Ascending aorta (tissue), 2 donors: ENCODE results near the gene FANCI. TPM values are rescaled to one million over a fixed set of nuclear protein-coding genes. Genes with fewer than 3 reads are reported as not detected.
"Not testable (repeated sequence)": the region's sequence is repeated elsewhere in the genome, so short reads cannot be mapped to it uniquely, and the experiment has no call there.

Experiments
- DNase-seq, 2 donors: peaks; one replicate each; pipeline ENCODE4 v3.0.0-alpha.2; 2019; ENCODE audit warnings: low spot score in 2 of 2
- H3K27ac ChIP-seq, 2 donors: fragments of 200-600 bp; sonication (generic); one replicate each; pipeline ENCODE4 v1.5.1; 2016 to 2017; ENCODE audit warnings: mild to moderate bottlenecking in 1 of 2
- H3K27me3 ChIP-seq: fragments of 200-600 bp; sonication (generic); one replicate; pipeline ENCODE4 v1.5.1; 2017
- H3K36me3 ChIP-seq, 2 donors: fragments of 200-600 bp; sonication (generic); one replicate each; pipeline ENCODE4 v1.5.1; 2016
- H3K4me1 ChIP-seq, 2 donors: fragments of 200-600 bp; sonication (generic); one replicate each; pipeline ENCODE4 v1.5.1; 2016 to 2017; ENCODE audit warnings: mild to moderate bottlenecking in 1 of 2
- H3K4me3 ChIP-seq, 2 donors: fragments of 200-600 bp; sonication (generic); one replicate each; pipeline ENCODE4 v1.5.1; 2016 to 2017; ENCODE audit warnings: mild to moderate bottlenecking in 1 of 2
- H3K9me3 ChIP-seq, 2 donors: fragments of 200-600 bp; sonication (generic); one replicate each; pipeline ENCODE4 v1.5.1; 2016
- intact Hi-C: fragments of 100-400 bp; cut with DNase I; formaldehyde crosslinking; loops from one replicate; pipeline ENCODE4 v1.15.1; 2023
- total RNA-seq: library from RNA; depleted of rRNA; stranded (reverse); fragments of >200 nt; gene quantifications from one replicate; pipeline ENCODE4 v1.1.0, GENCODE V29; 2016
- TF ChIP-seq, protein P1 (sequence below), 3 experiments: fragments of 200-600 bp in 2 of 3; fragments of 450-650 bp in 1 of 3; sonication (generic) in 2 of 3; IDR thresholded peaks; one replicate each; pipeline ENCODE4 v1.5.1; 2016 to 2019; ENCODE audit warnings: antibody characterized with exemption in 3 of 3, mild to moderate bottlenecking in 1 of 3, moderate library complexity in 1 of 3

FANCI gene
- total RNA-seq, 1 donor from 2014 or later, result not detected

DNA sequence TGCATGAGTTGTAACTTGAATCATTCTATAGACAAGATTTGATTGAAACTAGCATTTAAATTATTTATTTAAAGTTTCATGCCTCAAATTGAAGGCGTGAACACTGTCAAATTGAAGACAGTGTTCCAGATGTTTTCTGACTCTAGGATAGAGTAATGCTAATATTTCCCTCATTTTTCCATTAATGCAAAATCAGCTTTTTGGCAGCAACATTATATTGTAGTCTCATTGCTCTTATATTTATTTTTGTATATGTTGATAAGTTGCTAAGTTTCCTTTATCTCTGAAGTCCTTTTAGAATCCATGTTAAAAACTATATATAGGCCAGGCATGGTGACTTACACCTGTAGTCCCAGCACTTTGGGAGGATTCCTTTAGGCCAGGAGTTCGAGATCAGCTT lies 4.8 kb downstream of the FANCI start:
- DNase-seq, result no peak
- Histone ChIP-seq H3K36me3 (no peaks in the 10 kb centered on the region), H3K4me1 (peaks cover 5 to 7% of the 10 kb centered on the region in 2 donors), H3K9me3 (no peaks in the 10 kb centered on the region), H3K27me3 (no peaks in the 10 kb centered on the region), H3K4me3 (no peak overlapping the region), H3K27ac (no peak overlapping the region)
- intact Hi-C loops, result no loop called here
- TF ChIP-seq, protein P1, sequence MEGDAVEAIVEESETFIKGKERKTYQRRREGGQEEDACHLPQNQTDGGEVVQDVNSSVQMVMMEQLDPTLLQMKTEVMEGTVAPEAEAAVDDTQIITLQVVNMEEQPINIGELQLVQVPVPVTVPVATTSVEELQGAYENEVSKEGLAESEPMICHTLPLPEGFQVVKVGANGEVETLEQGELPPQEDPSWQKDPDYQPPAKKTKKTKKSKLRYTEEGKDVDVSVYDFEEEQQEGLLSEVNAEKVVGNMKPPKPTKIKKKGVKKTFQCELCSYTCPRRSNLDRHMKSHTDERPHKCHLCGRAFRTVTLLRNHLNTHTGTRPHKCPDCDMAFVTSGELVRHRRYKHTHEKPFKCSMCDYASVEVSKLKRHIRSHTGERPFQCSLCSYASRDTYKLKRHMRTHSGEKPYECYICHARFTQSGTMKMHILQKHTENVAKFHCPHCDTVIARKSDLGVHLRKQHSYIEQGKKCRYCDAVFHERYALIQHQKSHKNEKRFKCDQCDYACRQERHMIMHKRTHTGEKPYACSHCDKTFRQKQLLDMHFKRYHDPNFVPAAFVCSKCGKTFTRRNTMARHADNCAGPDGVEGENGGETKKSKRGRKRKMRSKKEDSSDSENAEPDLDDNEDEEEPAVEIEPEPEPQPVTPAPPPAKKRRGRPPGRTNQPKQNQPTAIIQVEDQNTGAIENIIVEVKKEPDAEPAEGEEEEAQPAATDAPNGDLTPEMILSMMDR (IDR thresholded peaks at IDR 0.05), result no peak

DNA sequence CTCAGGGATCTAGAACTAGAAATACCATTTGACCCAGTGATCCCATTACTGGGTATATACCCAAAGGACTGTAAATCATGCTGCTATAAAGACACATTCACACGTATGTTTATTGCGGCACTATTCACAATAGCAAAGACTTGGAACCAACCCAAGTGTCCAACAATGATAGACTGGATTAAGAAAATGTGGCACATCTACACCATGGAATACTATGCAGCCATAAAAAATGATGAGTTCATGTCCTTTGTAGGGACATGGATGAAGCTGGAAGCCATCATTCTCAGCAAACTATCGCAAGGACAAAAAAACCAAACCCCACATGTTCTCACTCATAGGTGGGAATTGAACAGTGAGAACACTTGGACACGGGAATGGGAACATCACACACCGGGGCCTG lies 6.4 kb downstream of the FANCI start:
- intact Hi-C loops, H3K9me3 ChIP-seq, H3K27ac ChIP-seq, DNase-seq, H3K4me3 ChIP-seq, H3K27me3 ChIP-seq, H3K36me3 ChIP-seq, H3K4me1 ChIP-seq: not testable (repeated sequence)

DNA sequence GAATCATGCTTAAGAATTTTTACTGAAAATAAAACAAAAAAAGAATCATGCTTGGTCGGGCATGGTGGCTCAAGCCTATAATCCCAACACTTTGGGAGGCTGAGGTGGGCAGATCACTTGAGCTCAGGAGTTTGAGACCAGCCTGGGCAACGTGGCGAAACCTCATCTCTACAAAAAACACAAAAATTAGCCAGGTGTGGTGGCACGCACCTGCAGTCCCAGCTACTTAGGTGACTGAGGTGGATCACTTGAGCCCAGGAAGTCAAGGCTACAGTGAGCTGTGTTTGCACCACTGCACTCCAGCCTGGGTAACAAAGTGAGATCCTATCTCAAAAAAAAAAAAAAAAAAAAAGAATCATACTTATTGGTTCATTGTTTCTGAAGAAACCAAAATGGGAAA lies 33.5 kb downstream of the FANCI start:
- H3K36me3 ChIP-seq, H3K4me1 ChIP-seq, DNase-seq, intact Hi-C loops, H3K27ac ChIP-seq, H3K4me3 ChIP-seq, H3K27me3 ChIP-seq, H3K9me3 ChIP-seq: not testable (repeated sequence)

DNA sequence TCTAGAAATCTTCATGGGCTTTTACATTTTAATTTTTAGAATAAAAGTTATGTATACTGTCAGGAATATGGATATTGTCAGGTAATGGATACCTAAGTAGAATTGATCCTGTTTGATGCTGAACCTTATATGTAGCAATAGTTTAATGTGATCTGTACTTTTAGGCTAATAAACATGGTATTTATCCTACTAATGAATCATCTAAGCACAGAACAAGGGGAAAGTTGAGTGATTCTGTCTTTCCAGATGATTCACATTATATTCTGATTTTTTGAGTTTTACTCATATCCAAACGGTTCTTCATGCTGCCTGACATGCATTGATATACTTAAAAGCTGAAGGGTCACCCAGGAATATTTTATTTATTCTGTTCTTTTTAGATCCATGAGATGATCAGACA lies 34.5 kb downstream of the FANCI start:
- H3K9me3 ChIP-seq, result no peaks in the 10 kb centered on the region
- H3K27me3 ChIP-seq, result no peaks in the 10 kb centered on the region
- H3K4me3 ChIP-seq, result no peak overlapping the region
- no peak overlapping the region for H3K27ac ChIP-seq
- no peaks in the 10 kb centered on the region for H3K4me1 ChIP-seq
- DNase-seq, result no peak
- TF ChIP-seq, protein P1 (IDR thresholded peaks at IDR 0.05), result no peak
- H3K36me3 ChIP-seq, result no peaks in the 10 kb centered on the region
- intact Hi-C loops, result no loop called here

DNA sequence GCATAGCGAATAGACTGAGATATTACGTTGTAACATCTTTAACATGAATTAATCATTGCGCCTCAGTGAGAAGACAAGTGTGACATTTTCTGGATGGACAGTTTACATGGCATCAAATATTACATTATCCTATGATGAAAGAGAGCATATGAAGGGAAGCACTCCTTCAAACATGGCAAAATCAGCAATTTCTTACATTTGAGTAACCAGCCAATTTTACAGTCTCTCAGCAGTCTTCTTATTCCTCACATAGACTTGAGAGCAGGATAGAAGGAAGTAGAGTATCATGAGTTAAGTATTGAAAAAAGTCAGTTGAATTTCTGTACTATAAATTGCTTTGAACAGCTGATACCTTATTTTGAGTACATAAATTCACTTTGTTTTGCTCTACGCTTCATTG lies 38.9 kb downstream of the FANCI start:
- TF ChIP-seq, protein P1 (IDR thresholded peaks at IDR 0.05), result no peak
- no peak overlapping the region for H3K27ac ChIP-seq
- no peak for DNase-seq

DNA sequence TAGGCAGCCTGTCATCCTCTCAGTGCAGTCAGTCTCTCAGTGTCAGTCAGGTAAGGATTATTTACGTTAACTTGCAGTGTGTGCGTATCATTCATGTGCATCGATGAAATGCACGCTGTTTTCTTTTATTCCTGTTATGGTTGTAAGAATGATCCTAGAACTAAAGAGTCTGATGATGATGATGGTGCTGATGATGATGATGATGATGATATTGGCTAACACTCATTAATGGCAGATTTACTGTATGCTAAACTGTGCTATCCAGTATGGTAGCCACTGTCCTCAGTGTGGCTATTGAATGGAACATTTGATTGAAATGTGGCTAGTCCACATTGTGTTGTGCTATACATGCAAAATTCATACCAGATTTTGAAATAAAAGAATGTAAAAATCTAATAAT lies 39.4 kb downstream of the FANCI start:
- no peaks in the 10 kb centered on the region for H3K9me3 ChIP-seq
- DNase-seq, result no peak

More for the DNA sequence above, 38.9 kb downstream of the FANCI start:
- Histone ChIP-seq H3K27me3 (no peaks in the 10 kb centered on the region), H3K4me3 (no peak overlapping the region), H3K36me3 (no peaks in the 10 kb centered on the region), H3K9me3 (no peaks in the 10 kb centered on the region), H3K4me1 (no peaks in the 10 kb centered on the region)
- intact Hi-C loops, result no loop called here

More for the DNA sequence above, 39.4 kb downstream of the FANCI start:
- H3K36me3 ChIP-seq, result no peaks in the 10 kb centered on the region
- intact Hi-C loops, result no loop called here
- TF ChIP-seq, protein P1 (IDR thresholded peaks at IDR 0.05), result no peak
- no peaks in the 10 kb centered on the region for H3K4me1 ChIP-seq
- H3K27me3 ChIP-seq, result no peaks in the 10 kb centered on the region
- H3K4me3 ChIP-seq, result no peak overlapping the region
- H3K27ac ChIP-seq, result no peak overlapping the region
